Astrocyte of the cerebellum (primary cell): ENCODE measurements around the gene USP6.
"Not testable (repeated sequence)": the region's sequence is repeated elsewhere in the genome, so short reads cannot be mapped to it uniquely, and the experiment has no call there.

ENCODE experiments used
- DNase-seq: peaks from one replicate; pipeline ENCODE4 v3.0.0-alpha.2; 2011; ENCODE audit warnings: low read depth
- H3K4me3 ChIP-seq: 2 replicates; pipeline ENCODE4 v1.5.1; 2011; ENCODE audit warnings: mild to moderate bottlenecking, low read depth, low read length, moderate library complexity
- CTCF ChIP-seq: IDR thresholded peaks from 2 replicates; pipeline ENCODE4 v1.5.1; 2012; ENCODE audit warnings: low read length, low read depth, moderate library complexity, mild to moderate bottlenecking; ENCODE audit errors: missing control alignments
- in situ Hi-C: cut with HindIII; loops from 2 replicates; pipeline ENCODE4 v1.10.0; 2017; ENCODE audit warnings: low sequenced_read_pairs

USP6 gene

GRCh38 chr17:5219536-5219935, 103.7 kb downstream of the USP6 start:
- in situ Hi-C loops, result no loop called here
- DNase-seq, result no peak
- no peak overlapping the region for H3K4me3 ChIP-seq
- no peak for TF ChIP-seq CTCF

GRCh38 chr17:5220074-5220473, 104.2 kb downstream of the USP6 start:
- no peak overlapping the region for H3K4me3 ChIP-seq
- no peak for DNase-seq
- in situ Hi-C loops, result no loop called here
- TF ChIP-seq CTCF, result no peak

GRCh38 chr17:5221912-5222311, 106.1 kb downstream of the USP6 start:
- in situ Hi-C loops, DNase-seq, H3K4me3 ChIP-seq: not testable (repeated sequence)
